NCI-H187 treated with DMSO at 0.1 percent for 48 hours (cell line): ENCODE results near the gene SHFL.

Source experiments
- DNase-seq: peaks from one replicate; lab custom pipeline; 2025; lab: John Stamatoyannopoulos, UW

The SHFL gene

DNA sequence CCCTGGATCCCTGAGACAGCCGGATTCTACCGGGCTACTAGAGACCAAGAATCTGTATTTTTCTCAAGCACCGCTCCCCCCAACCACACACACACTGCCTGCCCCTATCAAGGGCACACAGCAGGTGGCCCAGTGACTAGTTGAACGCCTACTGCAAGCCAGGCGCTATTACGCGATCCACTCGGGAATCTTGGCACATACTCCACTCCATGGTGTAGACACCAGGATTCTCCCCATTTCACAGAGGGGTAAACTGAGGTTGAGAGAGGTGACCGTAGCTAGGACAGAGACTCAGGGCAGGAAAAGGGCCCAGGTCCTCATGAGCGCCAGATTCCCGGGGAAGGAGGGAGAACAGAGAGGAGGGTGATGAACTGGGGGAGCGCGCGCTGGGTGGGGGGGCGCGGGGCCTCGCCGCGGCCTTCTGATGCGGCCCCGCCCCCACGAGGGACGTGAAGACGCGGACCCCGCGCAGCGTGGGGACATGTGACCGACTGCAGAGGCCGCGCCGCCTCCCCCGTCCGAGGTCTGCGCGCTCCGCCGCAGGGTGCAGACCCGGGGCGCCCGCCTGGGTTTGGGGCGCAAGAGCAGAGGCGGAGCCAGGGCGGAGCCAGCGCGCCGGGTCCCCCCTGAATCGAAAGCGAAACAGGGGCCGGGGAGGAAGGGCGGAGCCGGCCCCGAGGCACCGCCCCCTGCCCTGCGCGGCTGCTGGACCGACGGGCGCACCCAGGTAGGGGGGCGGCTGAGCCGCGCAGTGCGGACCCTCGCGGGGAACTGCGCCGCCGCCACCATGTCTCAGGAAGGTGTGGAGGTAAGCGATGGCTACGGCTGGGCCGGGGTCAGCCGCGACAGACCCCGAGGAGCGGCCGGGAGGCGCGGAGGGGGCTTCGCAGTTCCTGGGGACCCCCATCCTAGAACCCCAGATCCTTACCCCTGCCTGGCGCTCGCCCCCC, at the start of gene SHFL:
Gene SHFL, plus strand, starts transcription at position 677 of the 950 bp plus-strand sequence. Its CDS starts 111 bp downstream, at position 788.
- no peak for DNase-seq

DNA sequence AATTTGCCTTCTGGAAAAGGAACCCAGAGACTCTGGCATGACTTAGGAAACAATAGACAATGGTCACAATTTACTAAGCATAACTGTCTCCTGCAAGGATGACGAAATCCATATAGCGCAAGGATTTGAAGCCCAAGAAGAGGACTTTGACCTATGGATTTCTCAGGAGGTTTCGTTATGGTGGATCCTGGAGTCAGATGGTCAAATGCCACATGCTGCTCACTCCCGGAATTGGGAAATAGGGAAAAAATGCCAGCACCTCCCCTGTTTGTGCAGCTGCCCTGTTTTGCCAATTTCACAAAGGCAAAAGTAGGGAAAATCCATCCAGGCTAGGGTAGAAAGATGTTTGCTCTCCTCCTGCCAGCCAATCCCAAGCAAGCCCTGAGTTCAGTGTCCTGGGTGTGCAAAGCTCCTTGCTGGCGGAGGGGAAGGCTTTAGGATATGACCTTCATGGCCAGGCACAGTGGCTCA, 49.5 kb upstream of the SHFL start:
- DNase-seq = no peak

DNA sequence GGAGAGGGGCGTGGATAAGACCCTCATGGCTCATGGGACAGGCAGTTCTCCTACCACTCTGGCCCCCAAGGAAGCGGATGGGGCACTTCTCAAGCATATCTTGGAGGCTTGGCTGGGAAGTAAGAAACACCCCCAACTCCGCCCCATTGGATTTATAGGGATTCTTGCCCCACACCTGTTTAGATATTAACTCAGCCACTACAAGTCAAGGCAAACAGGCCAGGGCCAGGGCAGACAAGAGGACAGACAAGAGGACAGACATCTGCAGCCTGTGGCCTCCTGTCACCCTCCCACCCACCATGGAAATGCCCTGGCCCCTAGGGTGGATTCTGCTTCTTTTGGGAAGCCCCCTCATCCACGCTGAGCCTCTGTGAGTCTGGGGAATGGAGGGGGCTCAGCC, 48.8 kb upstream of the SHFL start:
- no peak for DNase-seq

DNA sequence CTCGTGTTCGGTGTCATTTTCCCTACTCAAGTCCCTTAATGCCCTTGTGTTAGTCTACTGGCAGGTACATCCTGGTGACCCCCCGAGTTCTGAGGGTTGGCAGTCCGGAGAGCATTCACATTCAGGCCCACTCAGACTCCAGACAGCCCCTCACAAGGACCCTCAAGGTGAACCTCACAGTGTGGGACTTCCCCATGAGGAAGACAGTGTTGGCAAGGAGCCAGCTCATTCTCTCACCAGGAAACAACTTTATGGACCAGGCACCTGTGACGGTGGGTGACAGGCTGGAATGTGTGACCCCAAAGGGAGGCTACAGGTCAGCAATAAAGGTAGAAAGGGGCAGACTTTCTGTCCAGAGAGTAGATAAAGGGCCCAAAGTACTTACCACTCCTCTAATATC, 48.3 kb upstream of the SHFL start:
- DNase-seq = no peak

DNA sequence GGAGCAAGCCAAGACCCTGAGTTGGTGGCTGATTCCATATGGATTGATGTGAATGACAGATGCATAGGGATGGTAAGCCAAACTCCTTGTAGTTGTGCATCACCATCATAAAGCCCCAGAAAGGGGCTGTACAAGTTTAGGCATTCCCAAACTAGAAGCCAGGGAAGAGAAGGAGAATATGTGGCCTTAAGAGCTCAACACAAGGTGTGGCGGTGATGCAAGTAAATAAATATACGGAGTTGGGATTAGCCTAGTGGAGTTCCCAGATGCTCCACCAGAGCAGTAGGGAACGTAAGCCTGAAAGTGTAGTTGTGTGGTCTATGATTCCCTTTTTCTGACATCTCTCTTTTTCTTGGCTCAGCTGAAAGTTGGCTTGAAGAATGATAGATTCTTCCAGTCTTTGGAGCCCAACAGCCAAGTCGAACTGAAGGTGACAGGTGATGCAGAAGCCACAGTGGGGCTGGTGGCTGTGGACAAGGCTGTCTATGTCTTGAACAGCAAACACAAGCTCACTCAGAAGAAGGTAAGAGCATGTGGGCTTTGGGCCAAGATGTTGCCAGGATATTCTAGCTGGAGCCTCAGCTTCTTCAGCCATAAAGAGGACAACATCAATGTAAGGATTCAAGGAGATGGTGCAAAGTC, 42.7 kb upstream of the SHFL start:
- DNase-seq = no peak

DNA sequence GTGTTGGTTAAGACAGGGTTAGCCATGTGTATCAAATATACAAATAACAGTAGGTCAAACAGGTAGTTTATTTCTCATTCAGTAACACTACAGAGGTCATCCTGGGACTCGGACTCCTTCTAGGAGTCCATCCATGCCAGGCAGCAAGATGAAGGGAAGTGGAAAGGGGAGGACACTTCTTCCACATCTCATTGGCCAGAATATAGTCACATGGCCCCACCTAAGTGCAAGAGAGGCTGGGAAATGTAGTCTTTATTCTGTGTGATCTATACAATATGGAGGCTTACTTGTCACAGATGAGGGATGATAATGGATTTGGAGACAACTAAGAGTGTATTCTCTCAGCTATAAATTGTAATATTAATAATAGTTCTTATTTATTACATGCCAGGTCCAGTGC, 41.7 kb upstream of the SHFL start:
- no peak for DNase-seq

DNA sequence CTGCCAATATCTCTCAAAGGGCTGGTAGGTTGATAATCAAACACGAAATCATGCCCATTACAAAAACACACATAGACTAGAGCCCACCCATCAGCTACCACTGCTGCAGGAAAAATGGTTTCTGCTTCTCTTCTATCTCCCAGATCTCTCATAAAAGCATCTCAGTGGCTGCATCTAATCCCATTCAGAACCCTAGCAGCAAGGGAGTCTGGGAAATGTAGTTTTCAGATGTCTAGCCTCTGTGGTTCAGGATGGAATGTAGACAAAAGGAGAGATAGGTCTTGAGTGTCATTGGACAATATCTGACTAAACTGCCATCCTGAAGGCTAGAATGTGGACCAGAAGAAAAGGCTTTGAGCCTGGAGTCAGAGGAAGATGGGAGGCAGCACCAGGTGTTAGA, 40.7 kb upstream of the SHFL start:
- no peak for DNase-seq

DNA sequence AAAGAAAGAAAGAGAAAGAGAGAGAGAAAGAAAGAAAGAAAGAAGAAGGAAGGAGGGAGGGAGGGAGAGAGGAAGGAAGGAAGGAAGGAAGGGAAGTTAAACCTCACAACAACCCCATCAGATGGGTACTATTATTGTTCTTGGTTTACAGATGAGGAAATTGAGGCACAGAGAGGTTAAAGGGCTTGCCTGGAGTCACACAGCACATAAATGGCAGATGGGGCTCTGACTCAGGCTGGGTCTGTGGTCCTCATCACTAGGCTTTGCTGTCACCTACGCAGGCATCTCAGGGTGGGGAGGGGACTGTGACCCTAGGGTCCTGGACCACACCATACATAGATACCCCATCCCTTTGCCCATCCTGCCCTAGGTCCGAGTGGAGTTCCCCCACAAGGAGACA, 36.5 kb upstream of the SHFL start:
- DNase-seq = no peak

DNA sequence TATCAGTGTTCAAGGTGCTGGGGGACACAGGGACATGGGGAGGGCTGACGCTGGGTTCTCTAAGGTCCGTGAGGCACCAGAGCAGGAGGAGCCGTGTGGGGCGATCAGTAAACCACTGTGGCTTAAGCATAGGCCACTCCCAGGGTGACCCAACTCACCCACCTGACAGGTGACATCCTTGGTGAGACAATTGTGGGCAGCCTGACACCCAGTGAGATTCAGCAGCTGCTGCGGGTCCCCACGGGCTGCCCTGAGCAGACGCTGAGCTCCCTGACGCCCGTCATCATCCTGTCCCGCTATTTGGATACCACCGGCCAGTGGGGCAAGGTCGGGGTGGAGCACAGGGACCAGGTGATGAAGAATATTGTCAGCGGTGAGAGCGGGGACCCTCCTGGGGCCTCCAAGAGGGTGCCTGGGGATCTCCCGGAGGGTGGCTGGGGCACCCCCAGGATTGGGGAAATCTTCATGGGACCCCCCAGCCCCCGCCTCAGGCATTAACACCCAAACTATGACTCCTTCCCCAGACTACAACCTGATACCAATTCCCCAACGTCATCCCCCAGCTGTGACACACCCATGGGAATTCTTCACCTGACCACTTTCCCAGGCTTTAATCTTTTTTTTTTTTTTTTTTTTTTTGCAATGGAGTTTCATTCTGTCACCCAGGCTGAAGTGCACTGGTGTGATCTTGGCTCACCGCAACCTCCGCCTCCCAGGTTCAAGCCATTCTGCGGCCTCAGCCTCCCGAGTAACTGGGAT, 33.3 kb upstream of the SHFL start:
- no peak for DNase-seq

DNA sequence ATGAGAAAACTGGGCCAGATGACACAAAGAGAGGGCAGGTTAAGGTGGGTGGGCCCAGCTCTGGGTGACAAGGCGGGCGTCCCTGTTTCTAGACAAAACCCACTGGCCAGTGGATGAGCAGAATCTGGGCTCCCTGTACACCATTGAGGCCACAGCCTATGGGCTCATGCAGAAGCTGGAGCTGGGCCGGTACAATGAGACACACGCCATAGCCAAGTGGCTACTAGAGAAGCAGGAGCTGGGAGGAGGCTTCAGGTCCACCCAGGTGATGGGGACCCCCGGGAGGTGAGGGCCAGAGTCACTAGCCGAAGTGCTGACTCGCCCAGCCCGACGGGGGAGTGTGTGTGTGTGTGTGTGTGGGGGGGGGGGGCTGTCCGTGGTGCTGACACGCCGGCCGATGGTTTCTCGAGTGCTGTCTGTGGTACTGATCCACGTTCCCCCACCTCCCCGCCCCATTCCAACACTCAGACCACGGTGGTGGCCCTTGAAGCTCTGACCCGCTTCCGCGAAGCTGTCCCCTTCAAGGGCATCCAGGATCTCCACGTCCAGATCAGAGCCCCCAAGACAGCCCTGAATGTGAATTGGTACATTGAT, 24.3 kb upstream of the SHFL start:
- no peak for DNase-seq

DNA sequence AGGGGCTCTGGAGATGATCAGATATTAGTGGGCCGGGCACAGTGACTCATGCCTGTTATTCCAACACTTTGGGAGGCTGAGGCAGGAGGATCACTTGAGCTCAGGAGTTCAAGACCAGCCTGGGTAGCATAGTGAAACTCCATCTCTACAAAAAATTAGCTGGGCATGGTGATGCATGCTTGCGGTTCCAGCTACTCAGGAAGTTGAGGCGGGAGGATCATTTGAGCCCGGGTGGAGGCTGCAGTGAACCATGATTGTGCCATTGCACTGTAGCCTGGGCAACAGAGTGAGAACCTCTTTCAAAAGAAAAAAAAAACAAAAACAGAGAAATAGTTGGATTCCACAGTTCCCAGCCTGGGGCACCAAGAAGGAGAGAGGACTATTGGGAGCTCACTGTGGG, 17.9 kb upstream of the SHFL start:
- DNase-seq = no peak

DNA sequence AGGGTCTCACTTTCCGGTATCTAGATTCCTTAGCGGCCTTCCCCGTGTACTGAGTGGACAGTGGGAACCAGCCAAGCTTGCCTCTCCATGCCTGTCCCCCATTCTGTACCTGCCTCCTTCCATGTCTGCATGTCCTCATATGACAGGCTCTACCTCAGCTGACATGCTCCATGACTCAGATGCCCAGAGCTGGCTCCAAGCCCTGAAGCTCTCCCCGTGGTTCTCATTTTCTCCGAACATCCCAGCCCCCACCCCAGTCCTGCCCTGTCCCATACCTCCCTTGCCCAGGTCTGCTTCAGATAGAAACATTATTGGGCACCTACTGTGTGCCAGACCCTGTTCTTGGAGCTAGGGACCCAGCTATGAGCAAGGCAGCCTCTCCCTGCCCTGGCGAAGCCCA, 17.1 kb upstream of the SHFL start:
- DNase-seq = no peak

DNA sequence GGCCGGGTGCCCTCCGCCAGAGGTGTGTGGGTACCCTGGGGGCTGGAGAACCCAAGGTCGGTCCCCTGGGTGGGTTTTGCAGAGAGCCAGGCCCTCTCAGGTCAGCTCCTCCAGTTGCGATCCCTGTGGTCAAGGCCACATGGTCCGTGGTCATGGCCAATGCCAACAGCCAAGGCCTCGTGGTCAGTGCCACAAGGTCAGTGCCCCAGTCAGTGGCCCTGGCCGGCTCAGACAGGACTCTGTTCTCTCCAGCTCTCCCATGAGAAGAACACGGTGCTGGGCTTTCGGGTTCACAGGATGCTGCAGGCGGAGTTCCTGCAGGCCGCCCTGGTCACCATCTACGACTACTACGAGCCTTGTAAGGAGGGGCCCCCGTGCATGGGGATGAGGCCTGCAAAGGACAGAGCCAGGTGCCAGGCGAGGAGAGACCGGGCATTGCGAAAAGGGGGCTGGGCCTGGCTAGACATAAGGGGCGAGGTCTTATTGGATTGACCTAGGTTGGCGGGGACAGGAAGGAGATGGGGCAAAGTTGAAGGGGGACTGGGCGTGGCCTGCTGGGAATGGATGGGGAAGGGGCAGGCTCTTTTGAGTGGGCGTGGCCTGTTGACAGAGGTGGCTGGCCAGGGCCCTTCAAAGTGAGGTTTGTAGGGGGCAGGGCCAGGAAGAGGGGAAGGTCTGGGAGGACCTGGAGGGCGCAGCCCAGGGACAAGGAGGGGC, 15.2 kb upstream of the SHFL start:
- no peak for DNase-seq

DNA sequence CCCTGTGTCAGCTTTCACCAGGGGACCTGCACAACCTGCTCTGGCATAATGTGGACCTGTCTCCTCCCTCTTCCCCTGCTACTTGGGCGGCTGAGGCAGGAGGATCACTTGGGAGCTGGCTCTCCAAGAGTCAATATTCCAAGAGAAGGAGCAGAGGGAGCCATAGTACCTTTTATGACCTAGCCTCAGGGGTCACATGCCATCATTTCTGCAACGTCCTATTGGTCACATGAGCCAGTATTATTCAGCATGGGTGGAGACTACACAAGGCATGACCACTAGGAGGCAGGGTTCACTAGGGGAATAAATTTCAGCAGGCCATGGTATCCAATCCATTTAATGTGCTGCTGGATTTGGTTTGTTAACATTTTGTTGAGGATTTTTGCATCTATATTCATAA, 12.0 kb upstream of the SHFL start:
- no peak for DNase-seq

DNA sequence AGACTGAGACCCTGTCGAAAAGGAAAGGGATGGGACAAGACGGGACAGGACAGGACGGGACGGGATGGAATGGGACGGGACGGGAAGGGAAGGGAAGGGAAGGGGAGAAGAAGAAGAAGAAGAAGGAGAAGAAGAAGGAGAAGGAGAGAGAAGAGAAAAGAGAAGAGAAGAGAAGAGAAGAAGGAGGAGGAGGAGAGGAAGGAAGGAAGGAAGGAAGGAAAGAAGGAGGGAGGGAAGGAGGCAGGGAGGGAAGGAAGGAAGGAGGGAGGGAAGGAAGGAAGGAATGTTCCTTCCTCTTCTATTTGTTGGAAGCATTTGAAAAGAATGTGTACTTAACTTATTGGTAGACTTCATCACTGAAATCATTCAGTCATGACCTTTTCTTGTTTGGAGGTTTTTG, 9.6 kb upstream of the SHFL start:
- DNase-seq = no peak

DNA sequence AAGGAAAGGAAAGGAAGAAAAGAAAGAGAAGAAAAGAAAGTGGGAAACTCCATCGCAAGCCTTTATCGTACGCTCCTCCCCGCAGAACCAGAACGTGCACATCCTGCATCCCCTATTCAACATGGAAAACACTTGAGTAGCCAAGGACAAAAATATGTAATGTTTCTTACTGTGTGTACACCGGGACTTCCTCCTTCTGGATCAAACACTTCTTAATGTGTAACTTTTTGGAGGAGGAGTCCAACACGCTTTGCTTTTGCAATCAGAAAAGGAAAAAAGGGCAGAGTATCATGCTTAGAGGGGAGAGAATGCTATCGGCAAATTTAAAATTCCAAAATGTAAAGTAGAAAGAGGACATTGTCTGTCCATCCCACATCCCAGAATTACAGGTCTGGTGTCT, 7.8 kb upstream of the SHFL start:
- DNase-seq = no peak

DNA sequence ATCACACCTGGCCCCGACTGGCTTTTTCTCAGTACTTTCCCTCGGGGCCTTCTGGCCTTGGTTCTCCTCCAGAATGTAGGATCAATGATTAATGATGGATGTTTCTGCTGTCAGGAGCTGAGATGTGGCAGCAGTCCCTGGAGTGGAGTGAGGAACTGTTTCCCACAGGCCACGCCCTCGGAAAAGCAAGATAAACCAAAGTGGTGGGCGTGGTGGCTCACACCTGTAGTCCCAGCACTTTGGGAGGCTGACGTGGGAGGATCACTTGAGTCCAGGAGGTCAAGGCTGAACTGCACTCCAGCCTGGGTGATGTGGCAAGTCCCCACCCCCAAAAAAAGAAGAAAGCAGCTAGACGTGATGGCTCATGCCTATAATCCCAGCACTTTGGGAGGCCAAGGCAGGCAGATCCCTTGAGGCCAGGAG, 7.1 kb upstream of the SHFL start:
- DNase-seq = no peak

DNA sequence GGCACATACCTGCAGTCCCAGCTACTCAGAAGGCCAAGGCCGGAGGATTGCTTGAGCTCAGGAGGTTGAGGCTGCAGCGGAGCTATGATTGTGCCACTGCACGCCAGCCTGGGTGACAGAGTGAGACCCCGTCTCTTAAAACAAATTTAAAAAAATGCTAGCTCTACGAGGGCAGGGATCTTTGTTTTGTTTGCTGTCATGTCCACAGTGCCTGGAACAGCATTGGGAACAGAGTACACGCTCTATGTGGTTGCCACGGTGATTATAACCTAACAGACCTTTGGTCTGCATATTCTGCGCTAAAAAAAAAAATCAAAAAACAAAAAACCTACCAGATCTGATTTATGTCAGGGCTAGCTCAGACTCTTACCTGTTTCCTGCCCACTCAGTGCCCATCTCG, 2.2 kb upstream of the SHFL start:
- DNase-seq = no peak

DNA sequence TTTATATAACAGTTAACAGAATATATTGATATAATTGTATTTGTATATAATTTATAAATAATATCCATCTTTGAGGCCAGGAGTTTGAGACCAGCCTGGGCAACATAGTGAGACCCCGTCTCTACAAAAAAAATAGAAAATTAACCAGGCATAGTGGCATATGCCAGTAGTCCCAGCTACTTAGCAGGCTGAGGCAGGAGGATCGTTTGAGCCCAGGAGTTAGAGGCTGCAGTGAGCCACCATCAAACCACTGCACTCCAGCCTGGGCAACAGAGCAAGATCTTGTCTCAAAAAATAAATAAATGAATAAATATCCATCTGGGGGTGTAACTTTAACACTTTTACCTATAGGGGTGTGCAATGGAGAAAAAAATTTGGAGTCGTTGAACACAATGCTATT, 1.3 kb upstream of the SHFL start:
- no peak for DNase-seq

DNA sequence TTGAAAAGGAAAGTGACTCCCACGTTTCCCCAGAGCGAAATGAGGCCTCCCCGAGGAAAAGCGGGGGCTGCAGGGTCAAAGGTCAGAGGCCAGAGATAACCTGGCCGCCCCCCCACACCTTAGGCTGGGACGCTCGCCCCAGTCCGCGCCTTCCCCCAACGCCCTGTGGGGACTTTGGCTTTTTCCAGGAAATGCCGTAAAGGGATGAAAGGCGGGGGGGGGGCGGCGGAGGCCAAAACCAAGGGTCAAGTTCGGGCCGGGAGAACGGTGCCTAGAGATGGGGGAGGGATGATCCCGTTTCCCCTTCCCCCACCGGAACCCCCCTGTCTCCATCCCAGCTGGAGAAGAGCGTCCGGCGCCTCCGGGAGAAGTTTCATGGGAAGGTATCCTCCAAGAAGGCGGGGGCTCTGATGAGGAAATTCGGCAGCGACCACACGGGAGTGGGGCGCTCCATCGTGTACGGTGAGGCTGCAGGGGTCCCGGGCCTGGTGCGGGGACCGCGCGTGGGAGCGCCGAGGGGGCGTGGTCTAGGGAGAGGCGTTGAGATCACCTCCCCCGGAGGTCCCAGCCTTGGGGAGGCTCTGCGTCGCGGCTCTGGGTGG, 575 bp downstream of the SHFL start:
- DNase-seq = no peak
